HG03045 (cell line): ENCODE measurements around the gene GLYATL1B.

Source experiments
- ATAC-seq: cut with Tn5 transposase; IDR thresholded peaks from one replicate; pipeline ENCODE4 v1.9.1; 2021; ENCODE audit warnings: mild to moderate bottlenecking, moderate library complexity; ENCODE audit not compliant: unreplicated experiment

GLYATL1B gene

DNA sequence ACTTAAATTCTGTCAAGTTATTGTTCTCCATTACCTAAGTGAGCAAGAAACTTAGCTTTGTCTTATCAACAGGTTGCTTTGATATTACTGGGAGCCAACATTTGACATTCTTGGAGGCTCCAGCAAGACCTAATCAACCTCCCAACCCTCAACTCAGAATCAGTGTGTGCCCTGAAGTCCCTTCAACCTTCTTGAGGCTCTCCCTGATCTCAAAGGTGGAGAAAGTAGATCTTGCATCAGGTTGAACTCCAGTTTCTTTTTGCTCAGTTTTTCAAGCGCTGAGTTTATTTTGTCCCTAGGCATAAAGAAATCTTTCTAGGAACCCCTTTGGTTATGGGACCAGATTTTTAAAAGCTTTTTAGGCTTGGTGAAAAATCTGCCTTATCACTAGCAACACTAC, 58.0 kb downstream of the GLYATL1B start:
- ATAC-seq: no peak
